H1 (cell line): Measurements from ENCODE around the gene TMEM198.

Experiments used
- BRCA1 ChIP-seq: IDR thresholded peaks from 2 replicates; pipeline ENCODE4 v1.6.1; 2012; ENCODE audit warnings: low read depth, low read length, improper control_type of control experiment
- CTCF ChIP-seq, 3 experiments: IDR thresholded peaks; 1 replicate in 2 of 3; 2 replicates in 1 of 3; pipeline versions ENCODE4 v1.5.1 to v1.6.1; 2011; ENCODE audit warnings: low read length in 3 of 3, mild to moderate bottlenecking in 3 of 3, inconsistent platforms in 2 of 3, low read depth in 1 of 3, moderate library complexity in 1 of 3; ENCODE audit not compliant: insufficient read depth in 1 of 3; ENCODE audit errors: control extremely low read depth in 1 of 3
- NRF1 ChIP-seq: IDR thresholded peaks from 2 replicates; pipeline ENCODE4 v1.6.1; 2011; ENCODE audit warnings: mild to moderate bottlenecking, low read depth, low read length, improper control_type of control experiment
- TEAD4 ChIP-seq: IDR thresholded peaks from 2 replicates; pipeline ENCODE4 v1.6.1; 2012; ENCODE audit warnings: low read depth, low read length, inconsistent platforms, mixed read lengths

- TF ChIP-seq TEAD4 (no peak), NRF1 (no peak), BRCA1 (no peak), CTCF (IDR thresholded peaks at IDR 0.05; ENCODE audit: control extremely low read depth in 1 of 3, insufficient read depth in 1 of 3, low read depth in 1 of 3, low read length in 3 of 3) (no peak)
These were observed 5.3 kb upstream of the TMEM198 start for GRCh38 chr2:219538504-219538951.
